Activated CD4-positive, alpha-beta memory T cell treated with anti-CD3 and anti-CD28 coated beads, Interleukin-2, amount 10 ng/mL, durations not matched to agents 7 days and 5 days (primary cell): Measurements from ENCODE around the gene MYO1B. TPM values are rescaled to one million over a fixed set of nuclear protein-coding genes. Genes with fewer than 3 reads are reported as not detected.
"Not testable (repeated sequence)": the region's sequence is repeated elsewhere in the genome, so short reads cannot be mapped to it uniquely, and the experiment has no call there.

Source experiments
- CTCF ChIA-PET: fragments of 350-600 bp; sonication (Branson Sonifier 250); formaldehyde crosslinking; loops from one replicate; lab custom pipeline; 2021; ENCODE audit warnings: antibody characterized with exemption, inconsistent platforms; lab: Charles Lee
- POLR2A ChIA-PET: fragments of 350-600 bp; sonication (Branson Sonifier 250); formaldehyde crosslinking; loops from one replicate; lab custom pipeline; 2021; ENCODE audit warnings: antibody characterized with exemption; lab: Charles Lee
- DNase-seq: peaks from one replicate; pipeline ENCODE4 v3.0.0-alpha.2; 2020
- H3K27ac Mint-ChIP-seq: one replicate; pipeline ENCODE4 v1.8.0; 2021; ENCODE audit warnings: mild to moderate bottlenecking, mixed read lengths
- H3K27me3 Mint-ChIP-seq: one replicate; pipeline ENCODE4 v1.8.0; 2021; ENCODE audit warnings: mixed read lengths
- H3K36me3 Mint-ChIP-seq: one replicate; pipeline ENCODE4 v1.8.0; 2021; ENCODE audit warnings: low read depth, mixed read lengths
- H3K4me1 Mint-ChIP-seq: one replicate; pipeline ENCODE4 v1.8.0; 2021; ENCODE audit warnings: mixed read lengths
- H3K4me3 Mint-ChIP-seq: one replicate; pipeline ENCODE4 v1.8.0; 2021; ENCODE audit warnings: mild to moderate bottlenecking, mixed read lengths
- H3K9me3 Mint-ChIP-seq: one replicate; pipeline ENCODE4 v1.8.0; 2021; ENCODE audit warnings: mixed read lengths
- total RNA-seq, 2 experiments: library from RNA; stranded (reverse); gene quantifications; one replicate each; pipeline ENCODE4 v1.2.3, GENCODE V29; 2021

The MYO1B gene
- total RNA-seq, 2 experiments from 2014 or later, result 2.1 to 2.9 TPM

GRCh38 chr2:191434072-191434471 is 188.9 kb downstream of the MYO1B start:
- H3K9me3 Mint-ChIP-seq, result no peaks in the 10 kb centered on the region
- no peaks in the 10 kb centered on the region for H3K36me3 Mint-ChIP-seq
- no peak overlapping the region for H3K27ac Mint-ChIP-seq
- no peak overlapping the region for H3K4me3 Mint-ChIP-seq
- ChIA-PET CTCF (no interaction called here), POLR2A (no interaction called here)
- peaks cover 6% of the 10 kb centered on the region for H3K27me3 Mint-ChIP-seq
- no peak for DNase-seq
- no peaks in the 10 kb centered on the region for H3K4me1 Mint-ChIP-seq

- ChIA-PET CTCF (no interaction called here), POLR2A (no interaction called here)
- H3K27ac Mint-ChIP-seq, result no peak overlapping the region
- no peaks in the 10 kb centered on the region for H3K4me1 Mint-ChIP-seq
- DNase-seq, result no peak
- H3K27me3 Mint-ChIP-seq, result peaks cover 6% of the 10 kb centered on the region
- H3K4me3 Mint-ChIP-seq, result no peak overlapping the region
- no peaks in the 10 kb centered on the region for H3K9me3 Mint-ChIP-seq
- H3K36me3 Mint-ChIP-seq, result no peaks in the 10 kb centered on the region
Measured at GRCh38 chr2:191435141-191435540, 189.9 kb downstream of the MYO1B start.

- Mint-ChIP-seq H3K36me3 (no peaks in the 10 kb centered on the region), H3K27ac (no peak overlapping the region), H3K9me3 (no peaks in the 10 kb centered on the region), H3K27me3 (peaks cover 6% of the 10 kb centered on the region), H3K4me3 (no peak overlapping the region), H3K4me1 (no peaks in the 10 kb centered on the region)
- ChIA-PET CTCF (no interaction called here), POLR2A (no interaction called here)
- no peak for DNase-seq
Measured at GRCh38 chr2:191436368-191437055, 191.3 kb downstream of the MYO1B start.

GRCh38 chr2:191439481-191439880 is 194.3 kb downstream of the MYO1B start:
- Mint-ChIP-seq H3K4me1 (no peaks in the 10 kb centered on the region), H3K27ac (no peak overlapping the region), H3K4me3 (no peak overlapping the region), H3K36me3 (no peaks in the 10 kb centered on the region), H3K9me3 (no peaks in the 10 kb centered on the region), H3K27me3 (peaks cover 8% of the 10 kb centered on the region)
- no peak for DNase-seq
- ChIA-PET POLR2A (no interaction called here), CTCF (no interaction called here)

- Mint-ChIP-seq H3K36me3 (no peaks in the 10 kb centered on the region), H3K27ac (no peak overlapping the region), H3K4me3 (no peak overlapping the region), H3K4me1 (no peaks in the 10 kb centered on the region), H3K27me3 (peaks cover 13% of the 10 kb centered on the region), H3K9me3 (no peaks in the 10 kb centered on the region)
- CTCF ChIA-PET, result no interaction called here
- no peak for DNase-seq
- POLR2A ChIA-PET, result no interaction called here
Measured at GRCh38 chr2:191441496-191442214, 196.5 kb downstream of the MYO1B start.

GRCh38 chr2:191443446-191443845 is 198.2 kb downstream of the MYO1B start:
- Mint-ChIP-seq H3K9me3 (no peaks in the 10 kb centered on the region), H3K4me1 (no peaks in the 10 kb centered on the region), H3K36me3 (no peaks in the 10 kb centered on the region), H3K27me3 (peaks cover 12% of the 10 kb centered on the region), H3K27ac (no peak overlapping the region), H3K4me3 (no peak overlapping the region)
- DNase-seq, result no peak
- POLR2A ChIA-PET, result no interaction called here
- CTCF ChIA-PET, result no interaction called here

GRCh38 chr2:191446910-191447309 is 201.7 kb downstream of the MYO1B start:
- POLR2A ChIA-PET, result no interaction called here
- no peak overlapping the region for H3K27ac Mint-ChIP-seq
- H3K4me3 Mint-ChIP-seq, result no peak overlapping the region
- H3K4me1 Mint-ChIP-seq, result no peaks in the 10 kb centered on the region
- no peak for DNase-seq
- CTCF ChIA-PET, result interaction anchor here (1.4 kb wide), 1 partner anchor 597 kb away, joined by 4 read pairs; no protein-coding TSS in a partner anchor
- H3K27me3 Mint-ChIP-seq, result peaks cover 12% of the 10 kb centered on the region
- no peaks in the 10 kb centered on the region for H3K36me3 Mint-ChIP-seq
- no peaks in the 10 kb centered on the region for H3K9me3 Mint-ChIP-seq

- H3K9me3 Mint-ChIP-seq, result no peaks in the 10 kb centered on the region
- DNase-seq, result no peak
- peaks cover 15% of the 10 kb centered on the region for H3K27me3 Mint-ChIP-seq
- POLR2A ChIA-PET, result no interaction called here
- no peak overlapping the region for H3K27ac Mint-ChIP-seq
- H3K4me1 Mint-ChIP-seq, result no peaks in the 10 kb centered on the region
- CTCF ChIA-PET, result no interaction called here
- no peaks in the 10 kb centered on the region for H3K36me3 Mint-ChIP-seq
- no peak overlapping the region for H3K4me3 Mint-ChIP-seq
Measured at GRCh38 chr2:191451116-191451515, 205.9 kb downstream of the MYO1B start.

GRCh38 chr2:191452065-191452464 is 206.9 kb downstream of the MYO1B start:
- POLR2A ChIA-PET, result no interaction called here
- no peak overlapping the region for H3K27ac Mint-ChIP-seq
- DNase-seq, result no peak
- H3K36me3 Mint-ChIP-seq, result no peaks in the 10 kb centered on the region
- CTCF ChIA-PET, result no interaction called here
- H3K4me3 Mint-ChIP-seq, result no peak overlapping the region
- H3K9me3 Mint-ChIP-seq, result no peaks in the 10 kb centered on the region
- H3K4me1 Mint-ChIP-seq, result no peaks in the 10 kb centered on the region
- H3K27me3 Mint-ChIP-seq, result peaks cover 12% of the 10 kb centered on the region

GRCh38 chr2:191453761-191454160 is 208.6 kb downstream of the MYO1B start:
- no peaks in the 10 kb centered on the region for H3K4me1 Mint-ChIP-seq
- H3K9me3 Mint-ChIP-seq, result no peaks in the 10 kb centered on the region
- no peak overlapping the region for H3K4me3 Mint-ChIP-seq
- no peaks in the 10 kb centered on the region for H3K36me3 Mint-ChIP-seq
- ChIA-PET POLR2A (no interaction called here), CTCF (no interaction called here)
- DNase-seq, result no peak
- peaks cover 9% of the 10 kb centered on the region for H3K27me3 Mint-ChIP-seq
- H3K27ac Mint-ChIP-seq, result no peak overlapping the region

GRCh38 chr2:191456506-191456905 is 211.3 kb downstream of the MYO1B start:
- CTCF ChIA-PET, H3K4me3 Mint-ChIP-seq, H3K36me3 Mint-ChIP-seq, H3K9me3 Mint-ChIP-seq, H3K4me1 Mint-ChIP-seq, H3K27ac Mint-ChIP-seq, POLR2A ChIA-PET, DNase-seq: not testable (repeated sequence)
- H3K27me3 Mint-ChIP-seq, result peaks cover 19% of the 10 kb centered on the region

- H3K27ac Mint-ChIP-seq, result no peak overlapping the region
- H3K36me3 Mint-ChIP-seq, result no peaks in the 10 kb centered on the region
- no peak for DNase-seq
- ChIA-PET CTCF (no interaction called here), POLR2A (no interaction called here)
- no peaks in the 10 kb centered on the region for H3K9me3 Mint-ChIP-seq
- H3K4me3 Mint-ChIP-seq, result no peak overlapping the region
- H3K27me3 Mint-ChIP-seq, result peaks cover 15% of the 10 kb centered on the region
- H3K4me1 Mint-ChIP-seq, result no peaks in the 10 kb centered on the region
Measured at GRCh38 chr2:191459158-191459557, 214.0 kb downstream of the MYO1B start.

- Mint-ChIP-seq H3K4me3 (no peak overlapping the region), H3K36me3 (no peaks in the 10 kb centered on the region), H3K27me3 (peaks cover 14% of the 10 kb centered on the region), H3K9me3 (no peaks in the 10 kb centered on the region), H3K4me1 (no peaks in the 10 kb centered on the region), H3K27ac (no peak overlapping the region)
- no peak for DNase-seq
- ChIA-PET CTCF (no interaction called here), POLR2A (no interaction called here)
Measured at GRCh38 chr2:191462370-191462769, 217.2 kb downstream of the MYO1B start.

- H3K27me3 Mint-ChIP-seq, result peaks cover 12% of the 10 kb centered on the region
- ChIA-PET CTCF (no interaction called here), POLR2A (no interaction called here)
- no peak overlapping the region for H3K4me3 Mint-ChIP-seq
- H3K9me3 Mint-ChIP-seq, result no peaks in the 10 kb centered on the region
- no peaks in the 10 kb centered on the region for H3K36me3 Mint-ChIP-seq
- no peak for DNase-seq
- H3K27ac Mint-ChIP-seq, result no peak overlapping the region
- no peaks in the 10 kb centered on the region for H3K4me1 Mint-ChIP-seq
Measured at GRCh38 chr2:191463790-191464189, 218.6 kb downstream of the MYO1B start.
